ENCODE measurements around the gene TMOD2. TPM values are rescaled to one million over a fixed set of nuclear protein-coding genes. Genes with fewer than 3 reads are reported as not detected.

The TMOD2 gene
- total RNA-seq, 1 donor from 2014 or later: 1.9 TPM

DNA sequence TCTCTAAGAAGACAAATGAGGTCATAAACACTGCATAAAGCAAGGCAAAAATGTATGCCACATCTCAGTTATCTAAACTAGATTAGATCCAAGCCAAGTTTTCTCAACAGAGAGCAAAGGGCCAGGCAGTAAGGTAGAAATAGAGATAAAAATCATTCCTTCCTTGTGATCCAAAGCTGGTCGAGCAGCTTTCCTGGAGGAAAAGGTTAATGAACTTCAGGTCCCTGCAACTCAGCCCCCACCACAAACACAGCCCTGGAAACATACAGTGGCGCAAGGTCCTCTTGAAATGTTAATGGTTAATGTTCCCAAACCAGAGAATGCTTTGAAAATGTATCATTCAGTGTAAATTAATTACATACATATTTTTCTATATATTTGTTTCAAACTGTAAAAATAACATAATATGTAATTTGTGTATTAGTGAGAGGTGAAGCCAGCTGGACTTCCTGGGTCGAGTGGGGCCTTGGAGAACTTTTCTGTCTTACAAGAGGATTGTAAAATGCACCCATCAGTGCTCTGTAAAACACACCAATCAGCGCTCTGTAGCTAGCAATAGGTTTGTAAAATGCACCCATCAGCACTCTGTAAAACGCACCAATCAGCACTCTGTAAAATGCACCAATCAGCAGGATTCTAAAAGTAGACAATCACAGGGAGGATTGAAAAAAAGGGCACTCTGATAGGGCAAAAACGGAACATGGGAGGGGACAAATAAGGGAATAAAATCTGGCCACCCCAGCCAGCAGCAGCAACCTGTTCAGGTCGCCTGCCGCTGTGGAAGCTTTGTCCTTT, 31.0 kb upstream of the TMOD2 start:
- Mint-ChIP-seq H3K36me3 (no peaks in the 10 kb centered on the region), H3K4me1 (peaks cover 19% of the 10 kb centered on the region), H3K27ac (no peak overlapping the region), H3K9me3 (no peaks in the 10 kb centered on the region), H3K4me3 (no peak overlapping the region), H3K27me3 (ENCODE audit: insufficient read depth, low read depth) (no peaks in the 10 kb centered on the region)
- Histone ChIP-seq H3K9ac (no peak overlapping the region), H3K9me3 (ENCODE audit: low read depth) (no peaks in the 10 kb centered on the region), H3K27me3 (no peaks in the 10 kb centered on the region), H3K4me2 (no peak overlapping the region), H3K4me1 (peaks cover 9% of the 10 kb centered on the region), H3K27ac (no peak overlapping the region), H4K20me1 (ENCODE audit: low read depth) (no peaks in the 10 kb centered on the region), H3K36me3 (no peaks in the 10 kb centered on the region), H3K79me2 (ENCODE audit: low read depth) (no peaks in the 10 kb centered on the region), H3K4me3 (no peak overlapping the region), H2AFZ (replicated peaks) (no peak overlapping the region), H3F3A (ENCODE audit: low read depth) (no peaks in the 10 kb centered on the region)
- no peak for DNase-seq (ENCODE audit: low spot score)
- TF ChIP-seq, protein P1, sequence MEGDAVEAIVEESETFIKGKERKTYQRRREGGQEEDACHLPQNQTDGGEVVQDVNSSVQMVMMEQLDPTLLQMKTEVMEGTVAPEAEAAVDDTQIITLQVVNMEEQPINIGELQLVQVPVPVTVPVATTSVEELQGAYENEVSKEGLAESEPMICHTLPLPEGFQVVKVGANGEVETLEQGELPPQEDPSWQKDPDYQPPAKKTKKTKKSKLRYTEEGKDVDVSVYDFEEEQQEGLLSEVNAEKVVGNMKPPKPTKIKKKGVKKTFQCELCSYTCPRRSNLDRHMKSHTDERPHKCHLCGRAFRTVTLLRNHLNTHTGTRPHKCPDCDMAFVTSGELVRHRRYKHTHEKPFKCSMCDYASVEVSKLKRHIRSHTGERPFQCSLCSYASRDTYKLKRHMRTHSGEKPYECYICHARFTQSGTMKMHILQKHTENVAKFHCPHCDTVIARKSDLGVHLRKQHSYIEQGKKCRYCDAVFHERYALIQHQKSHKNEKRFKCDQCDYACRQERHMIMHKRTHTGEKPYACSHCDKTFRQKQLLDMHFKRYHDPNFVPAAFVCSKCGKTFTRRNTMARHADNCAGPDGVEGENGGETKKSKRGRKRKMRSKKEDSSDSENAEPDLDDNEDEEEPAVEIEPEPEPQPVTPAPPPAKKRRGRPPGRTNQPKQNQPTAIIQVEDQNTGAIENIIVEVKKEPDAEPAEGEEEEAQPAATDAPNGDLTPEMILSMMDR (IDR thresholded peaks at IDR 0.05): no peak

DNA sequence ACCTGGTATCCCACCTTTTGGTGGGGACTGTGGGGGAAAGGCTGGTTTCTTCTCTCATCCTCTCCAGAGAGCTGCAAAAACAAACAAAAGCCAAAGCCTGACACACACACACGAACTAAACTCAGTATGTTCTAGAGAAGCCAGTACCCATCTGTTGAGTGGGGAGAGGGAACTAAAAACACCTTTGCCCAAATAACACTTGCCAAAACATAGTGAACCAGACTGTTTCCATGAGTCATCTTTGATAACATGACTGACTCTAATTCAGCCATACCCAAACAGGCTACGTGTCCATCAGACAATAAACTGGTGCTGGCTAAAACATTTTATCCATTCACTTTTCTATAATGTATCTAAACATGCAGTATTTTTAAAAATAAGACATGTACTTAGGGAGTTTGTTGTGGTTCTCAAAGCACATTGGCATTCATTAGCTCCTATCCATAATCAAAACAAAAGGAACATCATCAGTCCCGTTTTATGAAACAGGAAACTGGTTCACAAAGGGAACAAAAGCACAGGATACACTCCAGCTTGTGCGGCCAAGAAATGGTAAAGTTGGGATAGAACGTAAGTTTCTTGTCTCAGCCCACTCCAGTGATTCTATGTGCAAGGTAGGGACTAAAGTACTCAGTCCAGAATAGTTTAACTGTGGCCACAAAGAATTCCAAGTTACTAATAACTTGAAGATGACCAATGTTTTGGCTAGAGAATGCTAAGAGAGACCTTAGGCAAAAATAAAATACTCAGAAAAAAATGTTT, 30.0 kb upstream of the TMOD2 start:
- TF ChIP-seq EZH2 (IDR thresholded peaks at IDR 0.05) (no peak), EZH2phosphoT487 (IDR thresholded peaks at IDR 0.05) (no peak)
- TF ChIP-seq, protein P1 (IDR thresholded peaks at IDR 0.05): no peak
- no peak for DNase-seq (ENCODE audit: low spot score)
- H3K4me3 ChIP-seq: no peak overlapping the region
- H3K27me3 Mint-ChIP-seq (ENCODE audit: insufficient read depth, low read depth): no peaks in the 10 kb centered on the region
- H3K36me3 ChIP-seq: no peaks in the 10 kb centered on the region
- H3K9me3 Mint-ChIP-seq: no peaks in the 10 kb centered on the region
- no peak overlapping the region for H2AFZ ChIP-seq (replicated peaks)
- H3K4me1 ChIP-seq: peaks cover 9% of the 10 kb centered on the region
- H3K79me2 ChIP-seq (ENCODE audit: low read depth): no peaks in the 10 kb centered on the region
- no peaks in the 10 kb centered on the region for H3F3A ChIP-seq (ENCODE audit: low read depth)
- no peak overlapping the region for H3K4me3 Mint-ChIP-seq
- no peak overlapping the region for H3K9ac ChIP-seq
- no peak overlapping the region for H3K27ac Mint-ChIP-seq
- no peaks in the 10 kb centered on the region for H3K36me3 Mint-ChIP-seq
- H3K9me3 ChIP-seq (ENCODE audit: low read depth): no peaks in the 10 kb centered on the region
- peaks cover 26% of the 10 kb centered on the region for H3K4me1 Mint-ChIP-seq
- H3K27ac ChIP-seq: no peak overlapping the region
- H4K20me1 ChIP-seq (ENCODE audit: low read depth): no peaks in the 10 kb centered on the region
- no peak overlapping the region for H3K4me2 ChIP-seq
- no peaks in the 10 kb centered on the region for H3K27me3 ChIP-seq

DNA sequence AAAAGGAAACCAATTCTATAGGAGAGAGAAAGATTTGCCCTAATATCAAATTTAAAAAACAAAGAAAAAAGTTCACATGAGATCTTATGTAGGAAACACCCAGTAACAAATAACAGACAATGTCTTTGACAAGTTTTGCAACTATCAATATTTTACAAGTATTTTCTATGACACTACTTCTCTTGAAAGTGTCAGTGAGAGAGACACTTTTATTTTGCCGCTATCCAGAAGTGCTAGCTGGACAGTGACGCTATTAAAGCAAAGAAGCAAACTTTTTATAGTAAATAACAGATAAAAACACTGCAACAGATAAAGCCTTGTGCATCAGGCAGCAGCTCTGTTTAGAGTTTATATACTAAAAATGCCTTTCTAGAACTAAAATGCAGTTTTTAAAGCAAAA, 27.2 kb upstream of the TMOD2 start:
- no peak overlapping the region for H3K4me2 ChIP-seq

More for the DNA sequence above, 27.2 kb upstream of the TMOD2 start:
- Histone ChIP-seq H3K27me3 (no peaks in the 10 kb centered on the region), H3F3A (ENCODE audit: low read depth) (no peaks in the 10 kb centered on the region), H3K9me3 (ENCODE audit: low read depth) (no peaks in the 10 kb centered on the region), H3K36me3 (no peaks in the 10 kb centered on the region), H3K4me3 (no peak overlapping the region), H4K20me1 (ENCODE audit: low read depth) (no peaks in the 10 kb centered on the region), H3K4me1 (no peaks in the 10 kb centered on the region), H3K27ac (no peak overlapping the region), H3K79me2 (ENCODE audit: low read depth) (no peaks in the 10 kb centered on the region), H2AFZ (replicated peaks) (no peak overlapping the region), H3K9ac (no peak overlapping the region)
- peaks cover 35% of the 10 kb centered on the region for H3K4me1 Mint-ChIP-seq
- H3K27ac Mint-ChIP-seq: no peak overlapping the region
- no peaks in the 10 kb centered on the region for H3K27me3 Mint-ChIP-seq (ENCODE audit: insufficient read depth, low read depth)
- TF ChIP-seq, protein P1 (IDR thresholded peaks at IDR 0.05): no peak
- TF ChIP-seq EZH2phosphoT487 (IDR thresholded peaks at IDR 0.05): no peak
- no peak for TF ChIP-seq EZH2 (IDR thresholded peaks at IDR 0.05)
- no peaks in the 10 kb centered on the region for H3K9me3 Mint-ChIP-seq
- DNase-seq (ENCODE audit: low spot score): no peak
- no peaks in the 10 kb centered on the region for H3K36me3 Mint-ChIP-seq
- H3K4me3 Mint-ChIP-seq: no peak overlapping the region
